GM18505 (cell line): Measurements from ENCODE around the gene IGSF22.
"Not testable (repeated sequence)": the region's sequence is repeated elsewhere in the genome, so short reads cannot be mapped to it uniquely, and the experiment has no call there.

ENCODE experiments used
- ATAC-seq: cut with Tn5 transposase; IDR thresholded peaks from one replicate; pipeline ENCODE4 v1.9.1; 2021; ENCODE audit not compliant: unreplicated experiment
- POLR2A ChIP-seq: IDR thresholded peaks from 4 replicates; pipeline ENCODE4 v1.6.1; 2011; ENCODE audit warnings: borderline replicate concordance; ENCODE audit not compliant: insufficient read depth, insufficient read length; ENCODE audit errors: extremely low read depth

Gene IGSF22

GRCh38 chr11:18671246-18671645, 54.7 kb downstream of the IGSF22 start:
- TF ChIP-seq POLR2A = no peak

GRCh38 chr11:18669711-18670110, 56.3 kb downstream of the IGSF22 start:
- TF ChIP-seq POLR2A = no peak
- ATAC-seq = no peak

More at GRCh38 chr11:18671246-18671645, 54.7 kb downstream of the IGSF22 start:
- no peak for ATAC-seq

GRCh38 chr11:18669219-18669596, 56.8 kb downstream of the IGSF22 start:
- TF ChIP-seq POLR2A = no peak
- no peak for ATAC-seq

- ATAC-seq = no peak
- no peak for TF ChIP-seq POLR2A
Measured at GRCh38 chr11:18668131-18668530, 57.9 kb downstream of the IGSF22 start.

GRCh38 chr11:18665353-18665872, 60.6 kb downstream of the IGSF22 start:
- not testable (repeated sequence) for ATAC-seq

GRCh38 chr11:18657673-18658072, 68.3 kb downstream of the IGSF22 start:
- ATAC-seq = no peak

More at GRCh38 chr11:18657673-18658072, 68.3 kb downstream of the IGSF22 start:
- TF ChIP-seq POLR2A = no peak
